GM19372 (cell line): ENCODE data around the gene SNED1.

Experiments
- ATAC-seq: cut with Tn5 transposase; IDR thresholded peaks from one replicate; pipeline ENCODE4 v1.9.1; 2021; ENCODE audit warnings: mild to moderate bottlenecking, low read depth, moderate library complexity; ENCODE audit not compliant: unreplicated experiment

The SNED1 gene

DNA sequence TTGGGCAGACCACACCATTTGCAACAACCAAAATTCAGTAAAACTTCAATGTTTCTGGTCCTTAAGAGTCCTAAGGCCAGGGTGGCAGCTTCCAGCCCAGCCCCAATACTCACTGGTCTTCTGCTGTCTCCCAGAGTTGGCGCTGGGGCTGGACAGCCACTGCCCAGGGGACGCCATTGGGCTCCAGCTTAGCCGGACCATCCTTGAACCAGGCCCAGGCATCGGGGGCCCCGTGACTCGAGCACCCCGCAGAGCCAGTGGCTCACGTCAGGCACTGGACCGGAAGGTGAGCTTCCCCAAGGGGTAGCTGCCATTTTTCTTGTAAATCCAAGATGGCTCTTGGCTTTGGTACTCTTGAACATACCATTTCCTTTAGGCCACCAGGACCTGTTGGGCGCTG lies 21.8 kb downstream of the SNED1 start:
- no peak for ATAC-seq

DNA sequence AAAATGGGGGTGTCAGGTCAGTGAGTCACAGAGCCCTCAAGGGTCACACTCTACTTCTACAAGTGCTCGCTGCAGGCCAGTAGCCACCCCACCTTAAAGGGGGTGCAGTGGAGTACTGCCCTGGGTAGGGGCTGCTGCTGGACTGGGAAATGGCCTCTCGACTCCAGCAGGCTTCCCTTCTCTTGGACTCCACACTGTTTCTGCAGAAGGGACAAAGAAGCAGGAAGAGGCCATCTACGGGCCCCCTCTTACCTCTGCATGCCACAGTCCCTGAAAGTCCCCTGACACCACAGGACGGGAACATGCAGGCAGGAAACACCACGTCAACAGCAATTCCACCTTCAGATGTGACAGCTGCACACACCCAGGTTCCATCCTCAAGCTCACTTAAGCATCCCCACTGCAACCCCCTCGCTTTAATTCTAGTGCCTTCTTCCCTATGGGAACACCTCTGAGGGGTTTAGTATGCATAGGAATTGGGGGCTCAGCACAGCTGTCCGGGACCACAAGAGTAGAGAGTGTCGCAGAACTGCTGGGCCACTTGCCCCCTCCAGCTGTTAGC lies 22.3 kb downstream of the SNED1 start:
- no peak for ATAC-seq

DNA sequence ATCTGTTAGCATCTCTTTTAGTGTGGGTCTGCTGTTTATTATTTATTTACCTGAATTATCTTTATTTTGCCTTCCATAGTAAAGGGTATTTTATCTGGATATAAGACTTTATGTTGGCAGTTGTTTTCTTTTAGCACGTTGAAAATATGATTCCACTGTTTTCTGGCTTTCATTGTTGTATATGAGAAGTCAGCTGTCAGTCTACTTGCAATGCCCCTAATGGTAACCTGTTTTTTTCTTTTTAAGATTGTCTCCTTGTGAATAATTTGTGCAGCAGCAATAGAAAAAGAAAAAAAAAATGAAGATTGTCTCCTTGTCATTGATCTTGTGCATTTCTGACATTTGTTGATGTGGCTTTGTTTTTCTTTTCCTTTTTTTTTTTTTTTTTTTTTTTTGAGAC lies 27.2 kb downstream of the SNED1 start:
- ATAC-seq: no peak

DNA sequence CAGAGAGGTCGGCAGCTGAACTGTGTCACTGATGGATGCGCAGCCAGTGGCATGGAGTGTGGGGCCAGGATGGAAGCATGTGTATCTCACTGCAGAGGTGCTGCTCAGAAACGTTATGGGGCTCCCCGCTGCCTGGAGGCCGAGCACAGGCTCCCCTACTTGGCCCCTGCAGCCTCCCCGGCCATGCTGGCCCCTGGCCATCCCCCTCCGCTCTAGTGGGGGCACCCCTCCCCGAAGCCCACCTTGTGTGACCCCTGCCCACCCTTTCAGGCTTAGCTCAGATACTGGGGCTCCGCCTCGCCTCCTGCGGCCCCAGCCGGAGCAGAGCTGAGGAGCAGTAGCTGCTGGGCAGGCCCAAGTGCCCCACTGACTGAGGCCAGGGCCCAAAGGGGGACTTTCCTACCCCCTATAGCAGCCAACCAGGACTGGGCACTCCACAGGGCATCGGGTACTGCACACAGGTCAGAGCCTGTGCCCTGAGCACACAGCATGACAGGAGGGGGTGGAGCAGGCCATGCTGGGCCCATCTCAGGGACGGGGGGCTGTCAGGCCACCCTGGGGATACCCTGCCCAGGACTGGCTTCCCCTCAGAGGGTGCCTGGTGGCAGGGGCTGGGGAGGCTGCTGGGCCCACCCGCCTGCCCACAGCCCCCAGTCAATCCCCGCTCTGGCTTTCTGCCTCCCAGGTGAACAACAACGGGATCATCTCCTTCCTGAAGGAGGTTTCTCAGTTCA lies 31.3 kb downstream of the SNED1 start:
- ATAC-seq: no peak

- ATAC-seq: no peak
Observed at GRCh38 chr2:241030333-241030680, 31.9 kb downstream of the SNED1 start.

GRCh38 chr2:241030883-241031282 lies 32.5 kb downstream of the SNED1 start:
- ATAC-seq: no peak

- ATAC-seq: no peak
Observed at GRCh38 chr2:241031436-241032165, 33.2 kb downstream of the SNED1 start.

GRCh38 chr2:241033336-241033987 lies 35.0 kb downstream of the SNED1 start:
- no peak for ATAC-seq

GRCh38 chr2:241033994-241034393 lies 35.6 kb downstream of the SNED1 start:
- no peak for ATAC-seq

DNA sequence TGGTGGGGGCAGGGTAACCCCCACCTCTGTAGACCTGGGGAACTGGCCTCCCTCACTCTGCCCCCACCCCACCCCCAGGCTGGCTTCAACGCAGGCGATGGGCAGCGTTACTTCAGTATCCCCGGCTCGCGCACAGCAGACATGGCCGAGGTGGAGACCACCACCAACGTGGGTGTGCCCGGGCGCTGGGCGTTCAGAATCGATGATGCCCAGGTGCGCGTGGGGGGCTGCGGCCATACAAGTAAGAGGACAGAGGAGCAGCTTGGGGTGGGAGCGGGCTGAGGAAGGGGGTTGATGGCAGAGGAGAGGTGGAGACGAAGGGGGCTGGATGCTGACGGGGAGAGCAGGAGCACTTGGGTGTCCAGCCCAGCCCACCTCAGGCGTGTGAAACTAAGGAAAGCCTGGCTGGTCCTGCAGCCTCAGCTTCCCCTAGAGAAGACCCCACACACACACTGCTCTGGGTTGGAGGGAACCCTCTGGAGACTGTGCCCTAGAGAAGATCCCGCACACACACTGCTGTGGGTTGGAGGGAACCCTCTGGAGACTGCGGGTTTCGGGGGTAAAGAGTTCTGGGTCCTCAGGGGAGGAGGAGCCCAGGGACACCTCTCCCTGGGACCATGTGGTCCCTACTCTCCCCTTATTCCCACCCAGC lies 36.2 kb downstream of the SNED1 start:
- ATAC-seq: no peak

DNA sequence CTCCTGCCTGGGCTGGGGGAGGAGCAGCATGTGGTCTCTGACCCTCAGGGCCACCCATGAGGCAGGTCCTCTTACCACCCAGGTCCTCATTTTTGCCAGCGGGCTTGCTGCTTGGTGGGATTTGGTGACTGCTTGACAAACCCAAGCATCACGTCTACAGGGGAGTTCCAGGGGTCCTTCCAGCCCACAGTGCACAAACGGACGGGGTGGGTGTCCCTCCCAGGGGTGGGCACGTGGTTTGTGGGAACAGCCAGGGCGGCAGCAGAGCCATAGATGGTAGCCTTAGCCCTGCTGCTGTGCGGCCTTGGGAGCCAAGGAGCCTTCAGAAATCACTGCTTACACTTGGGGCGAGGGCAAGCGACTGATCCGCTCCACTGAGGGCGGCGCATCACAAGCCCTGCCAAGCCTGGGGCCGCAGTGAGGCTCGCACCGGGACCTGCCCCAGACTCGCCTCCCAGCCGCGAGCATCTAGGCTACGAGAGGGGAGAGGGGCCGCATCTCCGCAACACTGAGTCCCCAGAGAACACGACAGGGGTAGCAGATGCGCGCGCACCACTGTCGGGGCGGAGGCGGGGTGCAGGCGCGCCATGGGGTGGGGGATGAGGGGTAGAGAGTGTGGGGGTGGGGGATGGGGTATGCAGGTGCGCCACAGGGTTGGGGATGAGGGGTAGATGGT lies 36.9 kb downstream of the SNED1 start:
- ATAC-seq: no peak

DNA sequence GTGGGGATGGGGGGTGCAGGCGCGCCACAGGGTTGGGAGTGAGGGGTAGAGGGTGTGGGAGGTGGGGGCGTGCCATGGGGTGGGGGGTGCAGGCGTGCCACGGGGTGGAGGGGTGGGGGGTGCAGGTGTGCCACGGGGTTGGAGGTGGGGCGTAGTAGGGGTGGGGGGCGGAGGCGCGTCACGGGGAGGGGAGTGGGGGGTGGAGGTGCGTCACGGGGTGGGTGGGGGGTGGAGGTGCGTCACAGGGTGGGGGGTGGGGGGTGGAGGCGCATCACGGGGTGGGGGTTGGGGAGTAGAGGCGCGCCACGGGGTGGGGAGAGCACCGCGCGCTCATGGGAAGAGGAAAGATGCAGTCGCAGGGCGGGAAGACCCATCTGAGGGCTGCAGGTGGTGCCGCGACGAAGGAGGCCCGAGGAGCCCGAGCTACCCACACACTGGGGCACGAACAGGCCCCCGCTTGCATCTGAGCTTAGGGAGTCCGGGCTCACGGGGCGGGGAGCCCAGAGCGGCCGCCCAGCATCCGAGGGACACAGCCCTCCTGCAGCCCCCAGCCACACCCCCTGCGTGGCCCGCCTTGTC lies 37.5 kb downstream of the SNED1 start:
- peak; percentile 28 for ATAC-seq

DNA sequence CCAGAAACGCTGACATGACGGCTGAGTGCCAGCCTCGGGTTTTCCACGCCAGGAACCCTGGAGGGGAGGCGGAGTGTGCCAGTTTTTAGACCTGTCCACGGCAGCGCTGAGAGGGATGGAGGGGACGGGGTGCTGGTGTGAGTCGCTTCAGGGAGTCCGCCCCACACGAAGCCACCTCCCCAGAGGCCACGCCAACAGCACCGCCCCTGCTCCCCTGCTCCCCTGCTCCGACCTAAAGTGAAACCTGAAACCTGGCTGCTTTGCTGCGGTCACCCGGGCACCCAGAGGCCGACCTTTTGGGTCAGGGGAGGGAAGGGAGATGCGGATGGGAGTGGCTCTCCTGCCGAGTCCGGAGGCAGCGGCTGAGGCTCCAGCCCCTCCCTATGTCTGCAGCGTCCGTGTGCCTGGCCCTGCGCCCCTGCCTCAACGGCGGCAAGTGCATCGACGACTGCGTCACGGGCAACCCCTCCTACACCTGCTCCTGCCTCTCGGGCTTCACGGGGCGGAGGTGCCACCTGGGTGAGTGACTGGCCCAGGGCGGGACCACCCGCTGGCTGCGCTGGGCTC lies 38.1 kb downstream of the SNED1 start:
- peak; percentile 81 for ATAC-seq

- no peak for ATAC-seq
Observed at GRCh38 chr2:241036964-241037421, 38.6 kb downstream of the SNED1 start.

DNA sequence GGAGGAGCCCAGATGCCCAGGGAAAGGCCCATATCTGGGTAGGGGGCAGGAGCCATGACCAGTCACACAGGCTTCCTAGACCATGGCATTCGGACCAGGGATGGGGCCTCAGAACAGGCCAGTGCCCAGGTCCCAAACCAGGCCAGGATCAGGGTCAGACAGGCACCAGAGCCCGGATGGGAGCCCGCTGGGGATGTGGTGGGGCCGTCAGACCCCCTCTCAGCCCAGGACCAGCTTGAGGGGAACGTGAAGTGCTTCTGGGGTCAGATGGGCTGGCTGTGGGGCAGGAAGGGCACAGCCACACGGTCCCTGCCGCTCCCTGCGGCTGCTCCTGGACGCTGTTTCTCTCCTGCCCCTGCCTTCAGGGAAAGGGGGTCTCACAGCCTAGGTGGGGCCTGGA lies 39.1 kb downstream of the SNED1 start:
- ATAC-seq: no peak

- ATAC-seq: no peak
Observed at GRCh38 chr2:241038374-241039180, 40.2 kb downstream of the SNED1 start.

- ATAC-seq: no peak
Observed at GRCh38 chr2:241039416-241039815, 41.0 kb downstream of the SNED1 start.

DNA sequence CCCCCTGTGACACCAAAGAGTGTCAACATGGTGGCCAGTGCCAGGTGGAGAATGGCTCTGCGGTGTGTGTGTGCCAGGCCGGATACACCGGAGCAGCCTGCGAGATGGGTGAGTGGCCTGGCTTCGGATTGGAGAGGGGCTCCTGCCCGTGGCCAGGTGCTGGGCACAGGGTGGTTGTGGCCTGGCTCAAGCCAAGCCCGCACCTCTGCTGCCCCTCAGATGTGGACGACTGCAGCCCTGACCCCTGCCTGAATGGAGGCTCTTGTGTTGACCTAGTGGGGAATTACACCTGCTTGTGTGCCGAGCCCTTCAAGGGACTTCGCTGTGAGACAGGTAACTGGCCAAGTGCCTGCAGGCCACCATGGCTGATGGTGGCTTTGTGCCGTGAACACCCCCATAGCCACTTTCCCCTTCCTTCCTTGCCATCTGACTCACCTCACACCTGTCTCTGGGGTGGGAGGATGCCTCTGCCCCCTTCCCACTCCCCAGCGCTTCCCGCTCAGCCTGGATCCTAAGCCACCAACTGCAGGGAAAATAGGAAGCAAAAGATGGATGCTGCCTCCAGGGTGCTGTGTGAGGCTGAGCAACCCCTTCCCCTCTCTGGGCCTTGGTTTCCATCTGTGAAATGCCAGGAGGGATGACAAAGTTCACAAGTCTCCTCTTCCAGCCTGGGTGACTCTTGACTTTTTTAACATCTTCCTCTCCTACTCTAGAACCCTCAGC lies 41.8 kb downstream of the SNED1 start:
- no peak for ATAC-seq
